ENCODE measurements around the gene TPBGL. TPM values are rescaled to one million over a fixed set of nuclear protein-coding genes. Genes with fewer than 3 reads are reported as not detected.

The TPBGL gene
- total RNA-seq, 1 experiment from 2014 or later, result not detected

DNA sequence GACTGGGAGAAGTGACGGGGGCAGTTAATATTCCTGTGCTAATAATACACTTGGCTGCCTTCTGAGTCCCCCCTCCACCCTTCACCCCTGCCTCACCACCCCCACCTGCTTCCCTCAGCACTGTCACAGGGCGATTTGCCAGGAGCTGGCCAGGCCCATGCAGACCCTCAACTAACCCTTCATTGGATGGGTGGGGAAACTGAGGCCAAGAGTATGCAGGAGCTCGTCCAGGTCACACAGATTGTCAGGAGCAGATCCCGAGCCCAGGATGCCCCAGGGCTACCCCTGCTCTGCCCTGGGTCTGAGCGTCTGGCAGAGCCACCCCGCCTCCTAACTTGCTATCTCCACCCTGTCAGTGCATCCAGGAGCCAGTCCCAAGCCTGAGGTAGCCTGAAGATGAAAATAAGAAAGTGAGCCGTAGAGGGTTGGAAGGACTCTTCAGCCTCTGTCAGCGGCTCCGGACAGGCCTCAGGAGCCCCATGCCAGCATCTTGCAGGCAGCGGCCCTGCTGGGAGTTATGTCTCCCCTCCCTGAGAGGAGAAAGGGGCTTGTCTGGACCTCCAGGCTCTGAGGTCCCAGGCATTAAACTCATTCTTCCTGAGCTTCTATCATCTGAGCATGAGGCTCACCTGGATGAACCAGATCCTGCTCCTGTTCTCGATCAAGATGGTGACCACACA lies 6.2 kb downstream of the TPBGL start:
- Histone ChIP-seq H3F3A (ENCODE audit: insufficient read depth, low read depth) (no peaks in the 10 kb centered on the region), H3K4me2 (no peak overlapping the region), H3K9me3 (ENCODE audit: insufficient read depth, low read depth) (no peaks in the 10 kb centered on the region), H2AFZ (no peak overlapping the region), H3K4me1 (replicated peaks; ENCODE audit: insufficient read depth) (no peaks in the 10 kb centered on the region), H3K79me2 (ENCODE audit: low read depth) (no peaks in the 10 kb centered on the region), H3K27me3 (ENCODE audit: insufficient read depth, low read depth) (peaks cover 58% of the 10 kb centered on the region), H3K9me2 (ENCODE audit: insufficient read depth) (no peaks in the 10 kb centered on the region), H3K36me3 (ENCODE audit: low read depth) (no peaks in the 10 kb centered on the region), H3K27ac (no peak overlapping the region), H4K20me1 (ENCODE audit: insufficient read depth) (no peaks in the 10 kb centered on the region), H3K4me3 (no peak overlapping the region)
- ChIA-PET POLR2A (ENCODE audit: unreplicated experiment) (no interaction called here), CTCF (interaction anchor here (0.5 kb wide), 1 partner anchor 258 kb away, joined by 3 read pairs; the partner anchor contains the start of gene NEU3)
- intact Hi-C loops (cut with micrococcal nuclease; ENCODE audit: unreplicated experiment), result no loop called here
- no peak for DNase-seq
- TF ChIP-seq EZH2 (IDR thresholded peaks at IDR 0.05; ENCODE audit: low read depth), result no peak
- TF ChIP-seq, protein P1, sequence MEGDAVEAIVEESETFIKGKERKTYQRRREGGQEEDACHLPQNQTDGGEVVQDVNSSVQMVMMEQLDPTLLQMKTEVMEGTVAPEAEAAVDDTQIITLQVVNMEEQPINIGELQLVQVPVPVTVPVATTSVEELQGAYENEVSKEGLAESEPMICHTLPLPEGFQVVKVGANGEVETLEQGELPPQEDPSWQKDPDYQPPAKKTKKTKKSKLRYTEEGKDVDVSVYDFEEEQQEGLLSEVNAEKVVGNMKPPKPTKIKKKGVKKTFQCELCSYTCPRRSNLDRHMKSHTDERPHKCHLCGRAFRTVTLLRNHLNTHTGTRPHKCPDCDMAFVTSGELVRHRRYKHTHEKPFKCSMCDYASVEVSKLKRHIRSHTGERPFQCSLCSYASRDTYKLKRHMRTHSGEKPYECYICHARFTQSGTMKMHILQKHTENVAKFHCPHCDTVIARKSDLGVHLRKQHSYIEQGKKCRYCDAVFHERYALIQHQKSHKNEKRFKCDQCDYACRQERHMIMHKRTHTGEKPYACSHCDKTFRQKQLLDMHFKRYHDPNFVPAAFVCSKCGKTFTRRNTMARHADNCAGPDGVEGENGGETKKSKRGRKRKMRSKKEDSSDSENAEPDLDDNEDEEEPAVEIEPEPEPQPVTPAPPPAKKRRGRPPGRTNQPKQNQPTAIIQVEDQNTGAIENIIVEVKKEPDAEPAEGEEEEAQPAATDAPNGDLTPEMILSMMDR (conservative IDR thresholded peaks at IDR 0.05), result no peak
- no TSS peak for BruUV-seq (replicated peaks)

DNA sequence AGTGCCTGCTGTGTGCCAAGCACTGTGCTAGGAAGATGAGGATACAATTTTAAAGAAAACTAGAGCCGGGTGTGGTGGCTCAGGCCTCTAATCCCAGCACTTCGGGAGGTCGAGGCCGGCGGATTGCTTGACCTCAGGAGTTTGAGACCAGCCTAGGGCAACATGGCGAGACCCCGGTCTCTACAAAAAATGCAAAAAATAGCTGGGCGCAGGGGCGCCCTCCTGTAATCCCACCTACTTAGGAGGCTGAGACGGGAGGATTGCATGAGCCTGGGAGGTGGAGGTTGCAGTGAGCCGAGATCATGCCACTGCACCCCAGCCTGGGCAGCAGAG lies 8.3 kb downstream of the TPBGL start:
- no TSS peak for BruUV-seq (replicated peaks)
- Histone ChIP-seq H3K9me3 (ENCODE audit: insufficient read depth, low read depth) (0 out of 2 replicates have a peak, but pooled peaks cover 6% of the 10 kb centered on the region), H3K27me3 (ENCODE audit: insufficient read depth, low read depth) (peaks cover 50% of the 10 kb centered on the region), H3F3A (ENCODE audit: insufficient read depth, low read depth) (no peaks in the 10 kb centered on the region), H3K4me3 (no peak overlapping the region), H3K79me2 (ENCODE audit: low read depth) (no peaks in the 10 kb centered on the region), H4K20me1 (ENCODE audit: insufficient read depth) (no peaks in the 10 kb centered on the region), H3K4me1 (replicated peaks; ENCODE audit: insufficient read depth) (no peaks in the 10 kb centered on the region), H3K4me2 (no peak overlapping the region), H3K36me3 (ENCODE audit: low read depth) (no peaks in the 10 kb centered on the region), H3K9me2 (ENCODE audit: insufficient read depth) (no peaks in the 10 kb centered on the region), H2AFZ (no peak overlapping the region), H3K27ac (no peak overlapping the region)
- ChIA-PET POLR2A (ENCODE audit: unreplicated experiment) (interaction anchor here (1.2 kb wide), 1 partner anchor 108 kb away, joined by 4 read pairs; no protein-coding TSS in a partner anchor), CTCF (interaction anchor here (0.6 to 1.5 kb wide), 9 partner anchors 10 to 499 kb away, joined by 3 to 17 read pairs (median 4); no protein-coding TSS in a partner anchor)
- DNase-seq, result no peak
- intact Hi-C loops (cut with micrococcal nuclease; ENCODE audit: unreplicated experiment), result loop anchor here (1.0 kb wide), 4 partner anchors 44 to 320 kb away; no protein-coding TSS in a partner anchor
- TF ChIP-seq, protein P1 (conservative IDR thresholded peaks at IDR 0.05), result peak; percentile 52; the same call in 1 of the 2 replicates
- TF ChIP-seq EZH2 (IDR thresholded peaks at IDR 0.05; ENCODE audit: low read depth), result no peak

DNA sequence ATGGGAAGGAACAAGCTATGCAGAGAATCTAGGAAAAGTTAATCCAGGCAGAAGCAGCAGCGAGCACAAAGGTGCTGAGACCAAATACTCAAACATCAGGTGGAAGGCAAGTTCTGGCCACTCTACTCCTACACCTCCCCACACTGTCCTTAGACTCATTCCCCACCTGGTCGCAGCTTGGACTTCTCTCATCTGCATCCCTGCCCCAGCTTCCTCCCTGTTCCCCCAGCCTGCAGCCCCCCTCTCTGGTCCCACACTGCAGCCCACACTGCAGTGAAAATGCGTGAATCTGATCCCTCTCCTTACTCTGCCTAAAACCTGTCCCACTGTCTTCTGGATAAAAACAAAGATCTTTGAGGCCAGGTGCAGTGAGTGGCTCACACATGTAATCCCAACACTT lies 9.1 kb downstream of the TPBGL start:
- Histone ChIP-seq H3K79me2 (ENCODE audit: low read depth) (no peaks in the 10 kb centered on the region), H3K4me3 (no peak overlapping the region), H3K9me3 (ENCODE audit: insufficient read depth, low read depth) (0 out of 2 replicates have a peak, but pooled peaks cover 11% of the 10 kb centered on the region), H2AFZ (no peak overlapping the region), H3K36me3 (ENCODE audit: low read depth) (no peaks in the 10 kb centered on the region), H3K9me2 (ENCODE audit: insufficient read depth) (no peaks in the 10 kb centered on the region), H3K27me3 (ENCODE audit: insufficient read depth, low read depth) (peaks cover 50% of the 10 kb centered on the region), H3K4me2 (no peak overlapping the region), H3K27ac (no peak overlapping the region), H3F3A (ENCODE audit: insufficient read depth, low read depth) (no peaks in the 10 kb centered on the region), H3K4me1 (replicated peaks; ENCODE audit: insufficient read depth) (no peaks in the 10 kb centered on the region), H4K20me1 (ENCODE audit: insufficient read depth) (no peaks in the 10 kb centered on the region)
- BruUV-seq (replicated peaks), result no TSS peak
- CTCF ChIA-PET, result interaction anchor here (0.6 to 1.1 kb wide), 4 partner anchors 13 to 341 kb away, joined by 3 to 13 read pairs (median 4); no protein-coding TSS in a partner anchor
- DNase-seq, result no peak
- POLR2A ChIA-PET (ENCODE audit: unreplicated experiment), result no interaction called here
- TF ChIP-seq EZH2 (IDR thresholded peaks at IDR 0.05; ENCODE audit: low read depth), result no peak
- TF ChIP-seq, protein P1 (conservative IDR thresholded peaks at IDR 0.05), result no peak
- intact Hi-C loops (cut with micrococcal nuclease; ENCODE audit: unreplicated experiment), result loop anchor here (1.0 kb wide), 1 partner anchor 44 kb away; no protein-coding TSS in a partner anchor

Data from PC-9 (cell line).